ENCODE data around the gene RXYLT1.

The RXYLT1 gene

DNA sequence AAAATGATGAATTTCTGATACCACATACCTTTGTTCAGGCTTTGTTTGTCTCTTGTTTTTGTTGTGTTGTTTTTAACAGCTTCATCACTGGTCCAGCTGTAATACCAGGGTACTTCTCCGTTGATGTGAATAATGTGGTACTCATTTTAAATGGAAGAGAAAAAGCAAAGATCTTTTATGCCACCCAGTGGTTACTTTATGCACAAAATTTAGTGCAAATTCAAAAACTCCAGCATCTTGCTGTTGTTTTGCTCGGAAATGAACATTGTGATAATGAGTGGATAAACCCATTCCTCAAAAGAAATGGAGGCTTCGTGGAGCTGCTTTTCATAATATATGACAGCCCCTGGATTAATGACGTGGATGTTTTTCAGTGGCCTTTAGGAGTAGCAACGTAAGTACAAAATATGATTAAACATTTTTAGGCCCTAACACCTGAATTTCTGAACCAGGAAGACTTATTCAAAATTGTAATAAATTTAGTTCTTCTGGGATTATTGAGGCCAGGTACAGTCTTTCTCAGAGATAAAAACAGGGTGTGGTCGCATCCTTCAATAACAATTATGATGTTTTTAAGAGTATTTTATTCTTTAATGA, 22.4 kb downstream of the RXYLT1 start:
- TF ChIP-seq GATA2 (IDR thresholded peaks at IDR 0.05; ENCODE audit: low read depth, low read length) (no peak), GATA3 (IDR thresholded peaks at IDR 0.05; ENCODE audit: low read depth, low read length) (no peak)

- no peak for TF ChIP-seq GATA3 (IDR thresholded peaks at IDR 0.05; ENCODE audit: low read depth, low read length)
These were observed 25.0 kb downstream of the RXYLT1 start for GRCh38 chr12:63804746-63805145.

DNA sequence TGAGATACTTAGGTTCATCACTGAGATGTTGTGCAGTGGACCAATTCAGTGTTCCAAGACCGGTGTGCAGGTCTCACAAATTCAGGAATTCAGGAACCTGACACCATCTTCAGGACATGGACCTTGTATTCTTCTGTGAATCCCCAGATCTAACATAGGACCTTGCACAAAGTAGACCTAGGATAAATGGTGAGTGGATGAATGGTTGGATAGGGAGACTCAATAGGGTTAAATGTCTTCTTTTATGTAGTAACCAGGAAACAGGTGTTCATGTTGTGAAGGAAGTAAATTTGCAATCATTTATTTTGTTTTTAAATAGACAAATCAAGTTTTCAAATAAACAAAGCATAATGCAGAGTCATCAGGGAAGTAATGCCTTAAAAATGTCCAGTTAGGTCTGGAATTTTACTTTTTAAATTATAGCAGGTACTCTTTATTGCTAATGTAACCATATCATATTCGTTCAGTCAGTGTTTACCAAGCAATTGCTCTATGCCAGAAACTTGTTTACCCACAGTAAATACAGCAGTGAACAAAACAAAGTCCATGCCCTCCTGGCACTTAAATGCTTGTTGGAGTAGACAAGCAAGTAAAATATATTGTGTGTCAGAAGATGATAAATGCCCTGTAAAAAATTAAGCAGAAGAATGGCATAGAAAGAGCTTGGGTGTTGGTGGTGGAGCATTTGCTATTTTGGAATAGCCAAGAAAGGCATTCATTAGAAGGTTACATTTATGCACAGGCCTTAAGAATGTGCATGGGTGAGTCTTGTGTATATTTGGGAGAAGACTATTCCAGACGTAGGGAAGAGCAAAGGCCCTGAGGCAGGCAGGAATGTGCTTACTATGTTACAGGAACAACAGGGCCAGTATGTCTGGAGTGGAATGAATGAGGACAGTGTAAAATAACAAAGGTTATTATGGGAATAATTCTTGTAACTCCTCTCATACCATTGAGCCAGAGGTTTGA, 26.3 kb downstream of the RXYLT1 start:
- TF ChIP-seq GATA2 (IDR thresholded peaks at IDR 0.05; ENCODE audit: low read depth, low read length), result no peak
- no peak for TF ChIP-seq GATA3 (IDR thresholded peaks at IDR 0.05; ENCODE audit: low read depth, low read length)

GRCh38 chr12:63808631-63809030, 28.9 kb downstream of the RXYLT1 start:
- TF ChIP-seq GATA3 (IDR thresholded peaks at IDR 0.05; ENCODE audit: low read depth, low read length), result no peak
- no peak for TF ChIP-seq GATA2 (IDR thresholded peaks at IDR 0.05; ENCODE audit: low read depth, low read length)

GRCh38 chr12:63809566-63809965, 29.9 kb downstream of the RXYLT1 start:
- TF ChIP-seq GATA3 (IDR thresholded peaks at IDR 0.05; ENCODE audit: low read depth, low read length) (no peak), GATA2 (IDR thresholded peaks at IDR 0.05; ENCODE audit: low read depth, low read length) (no peak)

DNA sequence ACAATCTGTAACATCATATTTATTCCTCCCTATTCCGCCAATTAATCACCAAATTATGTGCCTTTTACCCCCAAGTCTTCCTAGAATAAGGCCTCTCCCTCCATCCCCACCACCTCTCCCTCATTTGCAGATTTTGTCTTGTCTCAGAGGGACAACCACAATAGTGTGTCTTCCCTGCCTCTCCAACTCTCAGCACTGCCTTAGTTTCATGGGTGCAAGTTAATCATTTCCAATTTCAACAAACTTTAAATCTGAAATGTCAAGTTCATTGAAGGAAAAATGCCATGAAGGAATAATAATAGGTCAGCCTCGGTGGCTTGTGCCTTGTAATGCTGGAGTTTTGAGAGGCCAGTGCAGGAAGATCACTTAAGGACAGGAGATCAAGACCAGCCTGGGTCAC, 31.6 kb downstream of the RXYLT1 start:
- TF ChIP-seq GATA3 (IDR thresholded peaks at IDR 0.05; ENCODE audit: low read depth, low read length) (no peak), GATA2 (IDR thresholded peaks at IDR 0.05; ENCODE audit: low read depth, low read length) (no peak)

- TF ChIP-seq GATA3 (IDR thresholded peaks at IDR 0.05; ENCODE audit: low read depth, low read length) (no peak), GATA2 (IDR thresholded peaks at IDR 0.05; ENCODE audit: low read depth, low read length) (no peak)
These were observed 32.0 kb downstream of the RXYLT1 start for GRCh38 chr12:63811755-63812154.

- TF ChIP-seq GATA3 (IDR thresholded peaks at IDR 0.05; ENCODE audit: low read depth, low read length), result no peak
- TF ChIP-seq GATA2 (IDR thresholded peaks at IDR 0.05; ENCODE audit: low read depth, low read length), result no peak
These were observed 34.5 kb downstream of the RXYLT1 start for GRCh38 chr12:63814146-63814772.

DNA sequence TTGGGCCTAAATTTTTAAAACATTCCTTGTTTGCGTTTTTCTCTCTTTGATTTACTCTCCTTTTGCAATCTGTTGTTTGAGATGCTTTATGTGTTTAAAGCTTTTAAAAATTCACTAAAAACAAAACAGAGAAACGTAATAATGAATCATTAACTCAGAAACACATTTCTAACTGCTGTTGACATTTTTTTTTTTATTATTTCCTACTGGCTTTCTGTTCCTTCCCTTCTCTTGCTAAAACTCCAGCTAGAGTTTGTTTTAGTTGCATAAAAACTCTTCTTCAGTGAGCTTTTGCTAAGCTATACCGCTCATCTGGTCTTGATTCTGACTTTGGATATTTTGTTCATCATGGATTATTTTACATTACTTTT, 35.8 kb downstream of the RXYLT1 start:
- no peak for TF ChIP-seq GATA2 (IDR thresholded peaks at IDR 0.05; ENCODE audit: low read depth, low read length)
- TF ChIP-seq GATA3 (IDR thresholded peaks at IDR 0.05; ENCODE audit: low read depth, low read length), result no peak

DNA sequence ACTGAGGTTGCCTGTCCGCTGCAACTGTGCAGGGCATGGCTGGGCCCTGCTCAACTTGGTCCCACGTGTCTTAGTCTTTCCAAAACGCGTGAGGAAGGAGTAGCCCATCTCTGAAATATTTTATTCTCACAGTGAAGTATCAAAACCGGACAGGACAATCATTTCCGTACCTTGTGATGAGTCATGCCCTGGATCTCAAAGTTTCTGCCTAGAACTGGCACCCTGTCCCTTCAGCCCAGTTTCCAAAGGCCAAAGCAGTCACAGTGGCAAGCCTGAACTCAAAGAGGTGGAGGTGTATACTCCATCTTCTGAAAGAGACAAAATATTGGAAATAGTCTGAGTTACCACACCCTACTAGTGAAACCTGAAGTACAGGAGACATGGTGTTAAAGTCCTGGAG, 36.3 kb downstream of the RXYLT1 start:
- no peak for TF ChIP-seq GATA2 (IDR thresholded peaks at IDR 0.05; ENCODE audit: low read depth, low read length)
- no peak for TF ChIP-seq GATA3 (IDR thresholded peaks at IDR 0.05; ENCODE audit: low read depth, low read length)

DNA sequence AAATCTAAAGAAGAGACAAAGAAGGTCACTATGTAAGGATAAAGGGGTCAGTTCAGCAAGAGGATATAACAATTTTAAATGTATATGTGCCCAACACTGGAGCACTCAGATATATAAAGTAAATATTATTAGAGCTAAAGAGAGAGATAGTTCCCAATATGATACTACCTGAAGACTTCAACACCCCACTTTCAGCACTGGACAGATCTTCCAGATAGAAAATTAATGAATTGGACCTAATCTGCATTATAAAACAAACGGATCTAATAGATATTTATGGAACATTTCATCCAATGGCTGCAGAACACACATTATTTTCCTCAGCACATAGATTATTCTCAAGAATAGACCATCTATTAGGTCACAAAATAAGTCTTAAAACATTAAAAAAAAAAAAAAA, 40.7 kb downstream of the RXYLT1 start:
- TF ChIP-seq GATA2 (IDR thresholded peaks at IDR 0.05; ENCODE audit: low read depth, low read length), result no peak
- no peak for TF ChIP-seq GATA3 (IDR thresholded peaks at IDR 0.05; ENCODE audit: low read depth, low read length)

- TF ChIP-seq GATA3 (IDR thresholded peaks at IDR 0.05; ENCODE audit: low read depth, low read length) (no peak), GATA2 (IDR thresholded peaks at IDR 0.05; ENCODE audit: low read depth, low read length) (no peak)
These were observed 42.1 kb downstream of the RXYLT1 start for GRCh38 chr12:63821781-63822251.

- TF ChIP-seq GATA3 (IDR thresholded peaks at IDR 0.05; ENCODE audit: low read depth, low read length) (no peak), GATA2 (IDR thresholded peaks at IDR 0.05; ENCODE audit: low read depth, low read length) (no peak)
These were observed 42.6 kb downstream of the RXYLT1 start for GRCh38 chr12:63822352-63822751.

GRCh38 chr12:63823040-63823439, 43.3 kb downstream of the RXYLT1 start:
- TF ChIP-seq GATA2 (IDR thresholded peaks at IDR 0.05; ENCODE audit: low read depth, low read length) (no peak), GATA3 (IDR thresholded peaks at IDR 0.05; ENCODE audit: low read depth, low read length) (no peak)

Data from SH-SY5Y (cell line).